GM12878 (cell line): ENCODE data around the gene LAMB1. TPM values are rescaled to one million over a fixed set of nuclear protein-coding genes. Genes with fewer than 3 reads are reported as not detected.

Experiments used
- ATAC-seq: fragments of 200-7000 bp; cut with Tn5 transposase; 3 replicates; pipeline ENCODE4 v1.9.1; 2020; ENCODE audit warnings: mild to moderate bottlenecking, moderate library complexity
- BruUV-seq: library from RNA; stranded (reverse); fragments of 400-500 nt; replicated peaks from 2 replicates; lab custom pipeline; 2021; lab: Mats Ljungman, UMichigan
- CTCF ChIA-PET: fragments of 300-600 bp; sonication (Branson Sonifier 250); formaldehyde crosslinking; extraction: SDS; loops from one replicate; lab custom pipeline; 2021; ENCODE audit warnings: inconsistent platforms; lab: Yijun Ruan, JAX
- POLR2A ChIA-PET: fragments of 350-600 bp; formaldehyde crosslinking; extraction: SDS; loops from one replicate; lab custom pipeline; 2021; ENCODE audit warnings: inconsistent platforms; lab: Charles Lee
- RAD21 ChIA-PET: fragments of 300-600 bp; sonication (Branson Sonifier 250); formaldehyde crosslinking; loops from one replicate; lab custom pipeline; 2023; ENCODE audit warnings: antibody characterized with exemption; ENCODE audit not compliant: unreplicated experiment; lab: Charles Lee
- SMC1A ChIA-PET: fragments of 300-600 bp; sonication (Branson Sonifier 250); formaldehyde crosslinking; loops from one replicate; lab custom pipeline; 2023; ENCODE audit not compliant: unreplicated experiment, uncharacterized antibody; lab: Charles Lee
- DNase-seq: peaks from one replicate; pipeline ENCODE4 v3.0.0-alpha.2; 2011; ENCODE audit warnings: low read depth, low spot score
- FAIRE-seq: peaks from 3 replicates; lab custom pipeline; 2011; peaks lifted over from hg19 to GRCh38; lab: Jason Lieb, UNC
- H2AFZ ChIP-seq: 2 replicates; pipeline ENCODE4 v1.6.0; 2011; ENCODE audit warnings: low read depth, low read length, control low read depth; ENCODE audit not compliant: control insufficient read depth
- H3K27ac ChIP-seq: 2 replicates; pipeline ENCODE4 v1.5.1; 2011; ENCODE audit warnings: control low read depth; ENCODE audit not compliant: control insufficient read depth, insufficient read depth
- H3K27me3 ChIP-seq, 2 experiments: replicated peaks in 1 of 2; 2 replicates each; pipeline versions ENCODE4 v1.6.0 to v1.6.1; 2011; ENCODE audit warnings: low read length in 1 of 2; ENCODE audit not compliant: control insufficient read depth in 2 of 2, insufficient read depth in 2 of 2
- H3K36me3 ChIP-seq, 2 experiments: 2 replicates each; pipeline ENCODE4 v1.5.1; 2011; ENCODE audit warnings: low read length in 1 of 2; ENCODE audit not compliant: control insufficient read depth in 2 of 2, insufficient read depth in 2 of 2
- H3K4me1 ChIP-seq: 2 replicates; pipeline ENCODE4 v1.6.1; 2011; ENCODE audit warnings: mild to moderate bottlenecking, low read length, moderate library complexity, mixed read lengths; ENCODE audit not compliant: control insufficient read depth, insufficient read depth
- H3K4me2 ChIP-seq: 2 replicates; pipeline ENCODE4 v1.6.0; 2011; ENCODE audit warnings: control low read depth; ENCODE audit not compliant: control insufficient read depth, insufficient read depth
- H3K4me3 ChIP-seq: fragments of 200-600 bp; sonication (generic); 2 replicates; pipeline ENCODE4 v1.5.1; 2016
- H3K79me2 ChIP-seq: 2 replicates; pipeline ENCODE4 v1.6.0; 2011; ENCODE audit warnings: low read length; ENCODE audit not compliant: control insufficient read depth, insufficient read depth
- H3K9ac ChIP-seq: 2 replicates; pipeline ENCODE4 v1.8.0; 2011; ENCODE audit warnings: low read length, control low read depth, mixed read lengths; ENCODE audit not compliant: control insufficient read depth, insufficient read depth
- H3K9me3 ChIP-seq: replicated peaks from 3 replicates; pipeline ENCODE4 v1.5.1; 2011; ENCODE audit warnings: mild to moderate bottlenecking, low read length; ENCODE audit not compliant: control insufficient read depth, insufficient read depth
- H4K20me1 ChIP-seq: 2 replicates; pipeline ENCODE4 v1.6.0; 2011; ENCODE audit not compliant: control insufficient read depth, insufficient read depth
- MTA3 ChIP-seq: IDR thresholded peaks from 2 replicates; pipeline ENCODE4 v1.6.1; 2012; ENCODE audit warnings: low read length, inconsistent platforms, borderline replicate concordance
- NFIC ChIP-seq: IDR thresholded peaks from 2 replicates; pipeline ENCODE4 v1.6.1; 2012; ENCODE audit warnings: low read depth, mild to moderate bottlenecking, inconsistent platforms, low read length, moderate library complexity
- SRF ChIP-seq, 2 experiments: IDR thresholded peaks; 2 replicates each; pipeline ENCODE4 v1.6.1; 2011; ENCODE audit warnings: low read depth in 2 of 2, low read length in 2 of 2, mild to moderate bottlenecking in 1 of 2, moderate library complexity in 1 of 2
- STAT1 ChIP-seq: fragments of 450-650 bp; conservative IDR thresholded peaks from 2 replicates; pipeline ENCODE4 v1.6.1; 2014; ENCODE audit warnings: antibody characterized with exemption, mild to moderate bottlenecking
- ZNF384 ChIP-seq: IDR thresholded peaks from 2 replicates; pipeline ENCODE4 v1.6.1; 2012; ENCODE audit warnings: low read depth, mild to moderate bottlenecking, low read length, improper control_type of control experiment, borderline replicate concordance
- WGBS: methylation state at CpG from one replicate; pipeline ENCODE4 v1.1.6; 2016; ENCODE audit warnings: low lambda C conversion rate; ENCODE audit not compliant: insufficient replicate concordance, insufficient coverage; ENCODE audit errors: missing lambda C conversion rate; 5-methylcytosine and 5-hydroxymethylcytosine counted together
- in situ Hi-C: fragments of 300-500 bp; cut with MboI; formaldehyde crosslinking; loops from 9 replicates; pipeline ENCODE4 v1.14.3; 2018; ENCODE audit warnings: mixed read lengths
- intact Hi-C: fragments of 100-400 bp; cut with micrococcal nuclease; formaldehyde crosslinking; loops from one replicate; pipeline ENCODE4 v1.14.2; 2022; ENCODE audit not compliant: unreplicated experiment
- polyA plus RNA-seq, 11 experiments: library from polyadenylated mRNA; depleted of rRNA in 4 of 11; unstranded in 6 of 11; stranded (reverse) in 5 of 11; fragments of >200 nt; fragmentation: Nextera tagmentation in 4 of 11; fragmentation: Illumina TruSeq in 1 of 11; extraction: Ambion mirVana in 4 of 11; extraction: Trizol in 1 of 11; gene quantifications; 1 replicate in 1 of 11; 2 replicates in 10 of 11; pipeline versions ENCODE4 v1.2.1 to v1.2.3, GENCODE V29; 2011 to 2016; ENCODE audit warnings: inconsistent platforms in 2 of 11, missing spikeins in 2 of 11, low read depth in 1 of 11
- total RNA-seq, 4 experiments: library from RNA; depleted of rRNA in 3 of 4; stranded (reverse); fragments of >200 nt in 3 of 4; fragmentation: Illumina TruSeq in 1 of 4; extraction: Trizol in 1 of 4; gene quantifications; 2 replicates each; pipeline versions ENCODE4 v1.2.1 to v1.2.3, GENCODE V29; 2013 to 2021
- TF ChIP-seq, protein P1 (sequence below): IDR thresholded peaks from 2 replicates; pipeline ENCODE4 v1.6.1; 2011; ENCODE audit warnings: mild to moderate bottlenecking, low read depth, low read length, moderate library complexity; ENCODE audit not compliant: insufficient replicate concordance
- TF ChIP-seq, protein P2 (sequence below): fragments of 150-350 bp; IDR thresholded peaks from 2 replicates; pipeline ENCODE4 v1.6.1; 2014; ENCODE audit warnings: mild to moderate bottlenecking, low read depth, low read length

The LAMB1 gene
- total and polyA plus RNA-seq, 10 of the 15 experiments (the other 5 are each of a cell fraction or from before 2014, with no cell fraction given) = 0.05 to 2.2 (median 1.2) TPM; not detected in 4

DNA sequence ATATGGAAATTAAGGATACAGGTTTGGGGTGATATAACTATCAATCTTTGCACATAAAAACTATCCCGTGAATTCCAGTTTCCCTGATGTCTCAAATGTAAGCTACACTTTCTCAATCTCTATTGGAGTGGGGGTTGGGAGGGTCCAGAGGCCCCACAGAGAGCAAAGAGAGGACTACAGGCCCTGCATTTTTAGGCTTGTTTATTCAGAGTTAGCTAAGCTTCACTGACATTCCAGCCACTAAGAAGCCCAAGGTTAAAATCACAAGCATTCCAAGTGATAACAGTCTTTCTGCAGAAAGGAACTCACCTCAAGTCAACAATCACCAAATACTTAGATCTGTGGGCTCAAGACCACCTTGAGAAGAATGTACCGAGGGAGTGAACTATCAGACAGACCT, 31.6 kb upstream of the LAMB1 start:
- ChIA-PET RAD21 (no interaction called here), POLR2A (no interaction called here), CTCF (interaction anchor here (1.6 kb wide), 1 partner anchor 12 kb away, joined by 3 read pairs; no protein-coding TSS in a partner anchor), SMC1A (no interaction called here)
- in situ Hi-C loops (no loop called here), intact Hi-C loops (no loop called here)
- FAIRE-seq = no peak
- WGBS = 50% methylated on average over 2 of the region's 2 CpGs
- H2AFZ ChIP-seq = no peak overlapping the region
- H4K20me1 ChIP-seq = no peaks in the 10 kb centered on the region
- H3K27ac ChIP-seq = no peak overlapping the region
- H3K36me3 ChIP-seq = no peaks in the 10 kb centered on the region
- no peak for DNase-seq
- no peak overlapping the region for H3K9ac ChIP-seq
- no peak overlapping the region for H3K4me2 ChIP-seq
- H3K9me3 ChIP-seq = no peaks in the 10 kb centered on the region
- TF ChIP-seq, protein P1, sequence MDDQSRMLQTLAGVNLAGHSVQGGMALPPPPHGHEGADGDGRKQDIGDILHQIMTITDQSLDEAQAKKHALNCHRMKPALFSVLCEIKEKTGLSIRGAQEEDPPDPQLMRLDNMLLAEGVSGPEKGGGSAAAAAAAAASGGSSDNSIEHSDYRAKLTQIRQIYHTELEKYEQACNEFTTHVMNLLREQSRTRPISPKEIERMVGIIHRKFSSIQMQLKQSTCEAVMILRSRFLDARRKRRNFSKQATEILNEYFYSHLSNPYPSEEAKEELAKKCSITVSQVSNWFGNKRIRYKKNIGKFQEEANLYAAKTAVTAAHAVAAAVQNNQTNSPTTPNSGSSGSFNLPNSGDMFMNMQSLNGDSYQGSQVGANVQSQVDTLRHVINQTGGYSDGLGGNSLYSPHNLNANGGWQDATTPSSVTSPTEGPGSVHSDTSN = no peak
- TF ChIP-seq SRF (IDR thresholded peaks at IDR 0.05; ENCODE audit: low read depth in 2 of 2, low read length in 2 of 2) (no peak), ZNF384 (no peak), NFIC (no peak), STAT1 (no peak), MTA3 (no peak)
- TF ChIP-seq, protein P2, sequence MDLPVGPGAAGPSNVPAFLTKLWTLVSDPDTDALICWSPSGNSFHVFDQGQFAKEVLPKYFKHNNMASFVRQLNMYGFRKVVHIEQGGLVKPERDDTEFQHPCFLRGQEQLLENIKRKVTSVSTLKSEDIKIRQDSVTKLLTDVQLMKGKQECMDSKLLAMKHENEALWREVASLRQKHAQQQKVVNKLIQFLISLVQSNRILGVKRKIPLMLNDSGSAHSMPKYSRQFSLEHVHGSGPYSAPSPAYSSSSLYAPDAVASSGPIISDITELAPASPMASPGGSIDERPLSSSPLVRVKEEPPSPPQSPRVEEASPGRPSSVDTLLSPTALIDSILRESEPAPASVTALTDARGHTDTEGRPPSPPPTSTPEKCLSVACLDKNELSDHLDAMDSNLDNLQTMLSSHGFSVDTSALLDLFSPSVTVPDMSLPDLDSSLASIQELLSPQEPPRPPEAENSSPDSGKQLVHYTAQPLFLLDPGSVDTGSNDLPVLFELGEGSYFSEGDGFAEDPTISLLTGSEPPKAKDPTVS = no peak
- no TSS peak for BruUV-seq
- ATAC-seq = no peak
- H3K79me2 ChIP-seq = no peaks in the 10 kb centered on the region
- no peaks in the 10 kb centered on the region for H3K4me1 ChIP-seq
- H3K4me3 ChIP-seq = no peak overlapping the region
- H3K27me3 ChIP-seq = peaks cover 0 to 3% of the 10 kb centered on the region in 2 experiments; a peak in 2 of 4 replicates
